ENCODE results near the gene CLTCL1. TPM values are rescaled to one million over a fixed set of nuclear protein-coding genes. Genes with fewer than 3 reads are reported as not detected.

Gene CLTCL1
- total RNA-seq, 4 donors from 2014 or later = 8.5 to 19.2 (median 12.8) TPM

DNA sequence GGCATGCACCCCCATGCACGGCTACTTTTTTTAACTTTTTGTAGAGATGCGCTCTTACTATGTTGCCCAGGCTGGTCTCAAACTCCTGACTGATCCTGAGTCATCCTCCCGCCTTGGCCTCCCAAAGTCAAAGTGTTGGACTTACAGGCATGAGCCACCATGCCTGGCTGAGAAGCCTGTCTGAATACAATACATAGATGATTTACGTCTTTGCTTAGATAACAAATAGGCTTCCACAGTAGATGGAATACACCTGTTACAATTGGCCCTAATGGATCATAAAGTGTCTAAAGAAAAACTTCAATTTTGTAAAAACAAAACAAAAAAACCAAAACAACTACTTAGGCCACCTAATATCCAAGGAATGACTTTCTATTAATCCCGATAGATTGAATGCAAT, 13.0 kb upstream of the CLTCL1 start:
- DNase-seq = no peak
- H3K27me3 ChIP-seq = no peaks in the 10 kb centered on the region
- WGBS, 2 donors = 98% methylated on average over 5 of the region's 5 CpGs
- no peak overlapping the region for H3K4me3 ChIP-seq (replicated peaks in 1 of 3)
- H3K9me3 ChIP-seq = no peaks in the 10 kb centered on the region
- H3K4me1 ChIP-seq = no peaks in the 10 kb centered on the region
- H3K36me3 ChIP-seq = no peaks in the 10 kb centered on the region
- H3K27ac ChIP-seq = no peak overlapping the region
- no peak for TF ChIP-seq POLR2A (IDR thresholded peaks at IDR 0.05)
- intact Hi-C loops (cut with DNase I) = loop anchor here (10.0 kb wide), 1 partner anchor 330 kb away; no protein-coding TSS in a partner anchor

DNA sequence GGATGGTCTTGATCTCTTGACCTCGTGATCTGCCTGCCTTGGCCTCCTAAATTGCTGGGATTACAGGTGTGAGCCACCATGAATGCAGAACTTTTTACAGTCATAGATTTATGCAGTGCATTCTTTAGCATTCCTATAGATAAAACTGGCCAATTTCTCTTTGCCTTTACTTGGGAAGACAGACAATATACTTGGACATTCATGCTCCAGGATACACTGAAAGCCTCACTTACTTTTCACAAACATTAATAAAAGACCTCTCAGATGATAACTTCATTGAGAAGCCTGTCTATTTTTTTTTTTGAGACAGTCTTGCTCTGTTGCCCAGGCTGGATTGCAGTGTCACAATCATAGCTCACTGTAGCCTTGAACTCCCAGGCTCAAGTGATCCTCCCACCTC, 12.3 kb upstream of the CLTCL1 start:
- H3K36me3 ChIP-seq = no peaks in the 10 kb centered on the region
- intact Hi-C loops (cut with DNase I) = loop anchor here (10.0 kb wide), 1 partner anchor 331 kb away; no protein-coding TSS in a partner anchor
- H3K9me3 ChIP-seq = no peaks in the 10 kb centered on the region
- 83% methylated on average over 1 of the region's 1 CpG for WGBS, 2 donors
- no peaks in the 10 kb centered on the region for H3K4me1 ChIP-seq
- DNase-seq = no peak
- H3K4me3 ChIP-seq (replicated peaks in 1 of 3) = no peak overlapping the region
- H3K27ac ChIP-seq = no peak overlapping the region
- TF ChIP-seq POLR2A (IDR thresholded peaks at IDR 0.05) = no peak
- TF ChIP-seq, protein P1, sequence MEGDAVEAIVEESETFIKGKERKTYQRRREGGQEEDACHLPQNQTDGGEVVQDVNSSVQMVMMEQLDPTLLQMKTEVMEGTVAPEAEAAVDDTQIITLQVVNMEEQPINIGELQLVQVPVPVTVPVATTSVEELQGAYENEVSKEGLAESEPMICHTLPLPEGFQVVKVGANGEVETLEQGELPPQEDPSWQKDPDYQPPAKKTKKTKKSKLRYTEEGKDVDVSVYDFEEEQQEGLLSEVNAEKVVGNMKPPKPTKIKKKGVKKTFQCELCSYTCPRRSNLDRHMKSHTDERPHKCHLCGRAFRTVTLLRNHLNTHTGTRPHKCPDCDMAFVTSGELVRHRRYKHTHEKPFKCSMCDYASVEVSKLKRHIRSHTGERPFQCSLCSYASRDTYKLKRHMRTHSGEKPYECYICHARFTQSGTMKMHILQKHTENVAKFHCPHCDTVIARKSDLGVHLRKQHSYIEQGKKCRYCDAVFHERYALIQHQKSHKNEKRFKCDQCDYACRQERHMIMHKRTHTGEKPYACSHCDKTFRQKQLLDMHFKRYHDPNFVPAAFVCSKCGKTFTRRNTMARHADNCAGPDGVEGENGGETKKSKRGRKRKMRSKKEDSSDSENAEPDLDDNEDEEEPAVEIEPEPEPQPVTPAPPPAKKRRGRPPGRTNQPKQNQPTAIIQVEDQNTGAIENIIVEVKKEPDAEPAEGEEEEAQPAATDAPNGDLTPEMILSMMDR (IDR thresholded peaks at IDR 0.05) = no peak
- H3K27me3 ChIP-seq = no peaks in the 10 kb centered on the region

DNA sequence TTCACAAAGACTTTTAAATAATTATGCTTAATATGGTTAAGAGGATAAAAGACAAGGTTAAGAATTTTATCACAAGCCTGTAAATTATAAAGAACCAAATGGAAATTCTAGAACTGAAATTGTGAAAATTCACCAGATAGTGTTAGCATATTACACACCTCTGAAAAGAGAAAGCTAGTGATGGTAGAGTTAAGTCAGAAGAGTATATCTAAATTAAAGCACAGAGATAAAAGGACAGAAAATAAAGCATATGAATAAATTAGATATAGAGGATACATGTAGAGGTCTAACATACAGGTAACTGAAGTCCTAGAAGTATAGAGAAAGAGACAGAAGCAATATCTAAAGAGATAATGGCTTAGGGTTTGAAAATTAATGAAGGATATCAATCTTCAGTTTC, 4.2 kb upstream of the CLTCL1 start:
- no peak for TF ChIP-seq POLR2A (IDR thresholded peaks at IDR 0.05)
- TF ChIP-seq, protein P1 (IDR thresholded peaks at IDR 0.05) = no peak

DNA sequence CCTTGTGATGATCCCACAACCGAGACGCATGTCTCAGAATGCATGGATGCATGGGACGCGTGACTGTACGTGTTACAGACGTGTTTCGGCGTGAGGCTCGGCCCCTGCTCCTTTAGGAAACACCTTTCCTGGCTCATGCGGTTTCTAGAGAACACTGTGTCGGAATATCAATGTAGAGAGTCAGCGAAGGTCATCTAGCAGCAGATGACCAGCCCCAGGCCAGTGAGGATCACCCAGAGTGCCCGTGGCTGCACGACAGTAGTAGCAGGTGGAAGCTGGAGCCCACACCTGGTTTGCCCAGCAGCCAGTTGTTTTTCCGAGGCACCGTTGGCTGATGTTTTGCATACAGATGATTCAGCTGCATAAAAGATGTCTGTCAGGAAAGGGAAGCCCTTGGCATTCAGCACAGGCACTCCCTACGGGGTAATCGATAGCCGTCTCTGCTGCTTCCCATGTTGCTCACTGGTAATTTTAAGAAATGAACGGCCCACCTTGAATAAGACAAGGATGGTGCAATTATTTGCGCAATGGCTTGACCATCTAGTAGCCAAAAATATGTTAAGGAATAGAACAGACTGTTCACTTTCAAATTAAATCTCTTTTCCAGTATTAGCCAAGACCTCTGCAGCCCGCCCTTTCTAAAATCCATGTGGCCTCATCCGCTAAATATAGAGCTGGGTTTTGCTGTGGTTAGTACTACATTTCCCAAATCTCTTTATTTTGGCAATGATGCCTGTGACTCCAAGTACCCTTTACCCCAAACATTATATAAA, 1.1 kb upstream of the CLTCL1 start:
- intact Hi-C loops (cut with DNase I) = loop anchor here (5.0 kb wide), 1 partner anchor 115 kb away; the partner anchor contains the start of gene SLC25A1
- DNase-seq = no peak

More for the DNA sequence above, 4.2 kb upstream of the CLTCL1 start:
- H3K4me3 ChIP-seq (replicated peaks in 1 of 3) = no peak overlapping the region
- no peaks in the 10 kb centered on the region for H3K27me3 ChIP-seq
- H3K9me3 ChIP-seq = no peaks in the 10 kb centered on the region
- peaks cover 8 to 9% of the 10 kb centered on the region in 2 donors for H3K4me1 ChIP-seq
- no peaks in the 10 kb centered on the region for H3K36me3 ChIP-seq
- no peak overlapping the region for H3K27ac ChIP-seq
- intact Hi-C loops (cut with DNase I) = no loop called here
- DNase-seq = no peak

DNA sequence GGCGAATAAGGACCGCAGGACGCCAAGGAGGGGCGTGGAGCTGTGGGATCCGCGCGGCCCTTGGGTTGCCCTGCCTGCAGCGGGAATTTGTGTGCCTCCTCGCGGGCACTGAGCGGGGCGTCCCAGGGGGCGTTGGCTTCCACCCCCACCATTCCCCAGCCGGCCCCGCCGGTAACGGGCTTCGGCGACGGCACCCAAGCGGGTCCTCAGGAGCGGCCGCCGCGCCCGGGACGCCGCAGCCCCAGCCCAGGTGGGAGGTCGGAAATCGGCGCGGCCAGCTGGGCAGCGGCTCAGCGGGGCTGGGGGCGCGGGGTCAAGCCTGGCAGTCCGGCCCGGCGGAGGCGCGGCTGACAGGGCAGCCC, 320 bp downstream of the CLTCL1 start:
- H3K4me3 ChIP-seq (replicated peaks in 1 of 3) = peak overlapping the region; percentile 57 to 98 (median 73)
- WGBS, 2 donors = 0 to 1% methylated on average over 3 to 14 of the region's 41 CpGs
- peaks cover 16 to 24% of the 10 kb centered on the region in 2 donors for H3K4me1 ChIP-seq
- peak; percentile 41 to 56 for DNase-seq
- peak overlapping the region in 2 of 3 donors; percentile 63 to 76 for H3K27ac ChIP-seq
- no peaks in the 10 kb centered on the region for H3K9me3 ChIP-seq
- peak in 1 of 2 donors; percentile 55 for TF ChIP-seq POLR2A (IDR thresholded peaks at IDR 0.05)
- TF ChIP-seq, protein P1 (IDR thresholded peaks at IDR 0.05) = peak in 1 of 6 experiments; percentile 14
- intact Hi-C loops (cut with DNase I) = loop anchor here (5.0 kb wide), 1 partner anchor 114 kb away; the partner anchor contains the start of gene SLC25A1
- no peaks in the 10 kb centered on the region for H3K27me3 ChIP-seq
- H3K36me3 ChIP-seq = no peaks in the 10 kb centered on the region

More for the DNA sequence above, 1.1 kb upstream of the CLTCL1 start:
- Histone ChIP-seq H3K27me3 (no peaks in the 10 kb centered on the region), H3K27ac (peak overlapping the region in 2 of 3 donors; percentile 51 to 76), H3K4me3 (replicated peaks in 1 of 3) (peak overlapping the region in 1 of 3 donors; percentile 98), H3K36me3 (no peaks in the 10 kb centered on the region), H3K9me3 (no peaks in the 10 kb centered on the region), H3K4me1 (peaks cover 8 to 17% of the 10 kb centered on the region in 2 donors)
- TF ChIP-seq, protein P1 (IDR thresholded peaks at IDR 0.05) = no peak
- TF ChIP-seq POLR2A (IDR thresholded peaks at IDR 0.05) = no peak
- WGBS, 2 donors = 78 to 85% methylated on average over 23 of the region's 23 CpGs
